Measurements from ENCODE around the gene ACP2. TPM values are rescaled to one million over a fixed set of nuclear protein-coding genes. Genes with fewer than 3 reads are reported as not detected.
"Not testable (repeated sequence)": the region's sequence is repeated elsewhere in the genome, so short reads cannot be mapped to it uniquely, and the experiment has no call there.

The ACP2 gene
- total RNA-seq, 2 donors from 2014 or later, result 8.0 to 12.7 TPM

GRCh38 chr11:47192111-47192510 is 56.5 kb downstream of the ACP2 start:
- ATAC-seq, result no peak
- Mint-ChIP-seq H3K27ac (no peak overlapping the region), H3K36me3 (no peaks in the 10 kb centered on the region), H3K9me3 (no peaks in the 10 kb centered on the region)
- no peak for DNase-seq (ENCODE audit: low spot score in 2 of 2)

- not testable (repeated sequence) for H3K27ac Mint-ChIP-seq; ATAC-seq; H3K36me3 Mint-ChIP-seq; DNase-seq (ENCODE audit: low spot score in 2 of 2); H3K9me3 Mint-ChIP-seq
Measured at GRCh38 chr11:47191137-47191536, 57.5 kb downstream of the ACP2 start.

Other genes starting within 250 kb of the ACP2 start
- 100 to 1,000 TPM in 1 of 2 donors, 10 to 100 TPM in 1; 84.8 to 125 TPM for gene ARFGAP2, start 71.9 kb downstream of the ACP2 start, total RNA-seq
- gene PACSIN3, start 62.4 kb downstream of the ACP2 start, total RNA-seq, result 10 to 100 TPM; 10.5 to 17.1 TPM
- gene DDB2, start 33.8 kb downstream of the ACP2 start, total RNA-seq, result 100 to 1,000 TPM; 194 to 486 TPM
- gene NR1H3, start 9.2 kb upstream of the ACP2 start, total RNA-seq, result 10 to 100 TPM in 1 of 2 donors, 1 to 10 TPM in 1; 6.9 to 11.1 TPM
- gene MADD, start 21.3 kb upstream of the ACP2 start, total RNA-seq, result 100 to 1,000 TPM in 1 of 2 donors, 10 to 100 TPM in 1; 68.9 to 140 TPM
- gene MYBPC3, start 103.9 kb upstream of the ACP2 start, total RNA-seq, result not detected
- gene SPI1, start 129.7 kb upstream of the ACP2 start, total RNA-seq, result under 1 TPM in 1 of 2 donors, not detected in 1; 0.20 TPM
- gene SLC39A13, start 159.8 kb upstream of the ACP2 start, total RNA-seq, result 10 to 100 TPM; 11.9 to 15.2 TPM
- 100 to 1,000 TPM; 126 to 134 TPM for gene PSMC3, start 177.6 kb upstream of the ACP2 start, total RNA-seq
- under 1 TPM in 1 of 2 donors, not detected in 1; 0.62 TPM for gene RAPSN, start 200.3 kb upstream of the ACP2 start, total RNA-seq